ENCODE results near the gene DNER.

DNA sequence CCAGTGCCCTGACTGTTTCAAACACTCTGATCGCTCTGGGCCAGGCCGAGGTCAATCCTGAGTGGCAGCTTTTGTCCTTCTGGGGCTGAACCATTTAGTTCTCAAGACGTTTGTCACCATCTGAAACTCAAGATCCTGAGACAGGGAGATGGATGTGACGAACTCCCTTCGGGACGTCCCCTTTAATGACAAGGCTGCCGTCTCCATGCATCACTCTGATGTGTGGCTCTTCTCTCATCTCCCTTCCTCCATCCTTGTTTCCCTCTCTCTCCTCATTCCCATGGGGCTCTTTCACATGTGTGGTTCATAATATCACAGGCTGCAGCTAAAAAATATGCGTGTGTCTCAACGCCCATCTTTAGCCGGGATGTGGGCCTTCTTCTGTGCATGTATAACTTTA, 189.6 kb downstream of the DNER start:
- TF ChIP-seq, protein P1, sequence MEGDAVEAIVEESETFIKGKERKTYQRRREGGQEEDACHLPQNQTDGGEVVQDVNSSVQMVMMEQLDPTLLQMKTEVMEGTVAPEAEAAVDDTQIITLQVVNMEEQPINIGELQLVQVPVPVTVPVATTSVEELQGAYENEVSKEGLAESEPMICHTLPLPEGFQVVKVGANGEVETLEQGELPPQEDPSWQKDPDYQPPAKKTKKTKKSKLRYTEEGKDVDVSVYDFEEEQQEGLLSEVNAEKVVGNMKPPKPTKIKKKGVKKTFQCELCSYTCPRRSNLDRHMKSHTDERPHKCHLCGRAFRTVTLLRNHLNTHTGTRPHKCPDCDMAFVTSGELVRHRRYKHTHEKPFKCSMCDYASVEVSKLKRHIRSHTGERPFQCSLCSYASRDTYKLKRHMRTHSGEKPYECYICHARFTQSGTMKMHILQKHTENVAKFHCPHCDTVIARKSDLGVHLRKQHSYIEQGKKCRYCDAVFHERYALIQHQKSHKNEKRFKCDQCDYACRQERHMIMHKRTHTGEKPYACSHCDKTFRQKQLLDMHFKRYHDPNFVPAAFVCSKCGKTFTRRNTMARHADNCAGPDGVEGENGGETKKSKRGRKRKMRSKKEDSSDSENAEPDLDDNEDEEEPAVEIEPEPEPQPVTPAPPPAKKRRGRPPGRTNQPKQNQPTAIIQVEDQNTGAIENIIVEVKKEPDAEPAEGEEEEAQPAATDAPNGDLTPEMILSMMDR (conservative IDR thresholded peaks at IDR 0.05), result no peak
- TF ChIP-seq EZH2 (IDR thresholded peaks at IDR 0.05; ENCODE audit: low read depth), result no peak
